NOMO-1 treated with DMSO at 0.1 percent for 48 hours (cell line): ENCODE measurements around the gene BST1.
"Not testable (repeated sequence)": the region's sequence is repeated elsewhere in the genome, so short reads cannot be mapped to it uniquely, and the experiment has no call there.

Source experiments
- DNase-seq: peaks from one replicate; lab custom pipeline; 2025; ENCODE audit not compliant: unreplicated experiment; lab: John Stamatoyannopoulos, UW

The BST1 gene

DNA sequence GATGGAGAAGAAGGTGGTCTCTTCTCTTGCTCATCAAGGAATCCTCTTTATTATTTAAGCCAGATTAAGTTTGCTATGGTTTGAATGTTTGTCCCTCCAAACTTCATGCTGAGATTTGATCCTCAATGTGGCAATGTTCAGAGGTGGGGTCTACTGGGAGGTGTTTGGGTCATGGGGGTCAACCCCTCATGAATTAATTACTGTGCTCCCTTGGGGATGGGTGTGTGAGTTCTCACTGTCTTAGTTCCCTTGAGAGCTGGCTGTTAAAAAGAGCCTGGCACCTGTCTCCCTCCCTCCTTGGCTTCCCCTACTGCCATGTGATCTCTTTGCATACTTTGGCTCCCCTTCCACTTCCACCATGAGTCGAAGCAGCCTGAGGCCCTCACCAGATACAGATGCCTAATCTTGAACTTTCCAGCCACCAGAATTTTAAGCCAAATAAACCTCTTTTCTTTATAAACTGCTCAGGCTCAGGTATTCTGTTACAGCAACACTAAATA is 39.3 kb downstream of the BST1 start:
- DNase-seq: no peak

DNA sequence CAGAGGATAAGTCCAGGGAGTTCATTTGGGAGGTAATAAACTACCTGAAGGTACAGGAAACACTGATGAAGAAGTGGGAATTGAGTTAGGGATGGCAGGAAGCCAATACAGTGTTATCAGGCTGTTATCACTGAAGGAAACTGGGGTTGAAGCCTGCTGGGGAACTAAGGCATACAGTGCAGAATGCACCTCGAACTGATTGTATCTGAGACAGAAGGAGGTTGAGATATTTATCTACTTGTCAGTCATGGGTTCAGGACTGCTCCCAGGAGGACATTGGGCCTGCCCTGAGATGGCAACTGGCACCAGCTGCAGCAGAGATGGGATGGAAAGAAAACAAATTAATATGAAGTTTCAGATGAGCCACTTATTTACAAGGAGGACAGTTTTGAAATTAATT is 39.8 kb downstream of the BST1 start:
- DNase-seq: no peak

DNA sequence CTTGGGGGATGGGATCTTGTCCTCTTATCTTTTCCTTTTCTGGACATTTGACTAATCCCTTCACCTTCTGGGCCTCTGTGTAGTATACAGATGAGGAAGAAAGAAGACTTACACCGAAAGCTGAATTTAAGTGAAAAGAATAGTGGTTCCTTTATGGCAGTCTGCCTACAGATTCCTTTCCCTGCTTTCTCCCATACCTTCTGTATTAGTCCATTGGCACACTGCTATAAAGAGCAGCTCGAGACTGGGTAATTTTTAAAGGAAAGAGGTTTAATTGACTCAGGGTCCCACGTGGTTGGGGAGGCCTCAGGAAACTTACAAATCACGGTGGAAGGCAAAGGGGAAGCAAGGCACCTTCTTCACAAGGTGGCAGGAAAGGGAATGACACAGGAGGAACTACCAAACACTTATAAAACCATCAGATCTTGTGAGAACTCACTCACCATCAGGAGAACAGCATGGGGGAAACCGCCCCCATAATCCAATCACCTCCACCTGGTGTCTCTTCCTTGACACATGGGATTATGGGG is 41.2 kb downstream of the BST1 start:
- DNase-seq: no peak

DNA sequence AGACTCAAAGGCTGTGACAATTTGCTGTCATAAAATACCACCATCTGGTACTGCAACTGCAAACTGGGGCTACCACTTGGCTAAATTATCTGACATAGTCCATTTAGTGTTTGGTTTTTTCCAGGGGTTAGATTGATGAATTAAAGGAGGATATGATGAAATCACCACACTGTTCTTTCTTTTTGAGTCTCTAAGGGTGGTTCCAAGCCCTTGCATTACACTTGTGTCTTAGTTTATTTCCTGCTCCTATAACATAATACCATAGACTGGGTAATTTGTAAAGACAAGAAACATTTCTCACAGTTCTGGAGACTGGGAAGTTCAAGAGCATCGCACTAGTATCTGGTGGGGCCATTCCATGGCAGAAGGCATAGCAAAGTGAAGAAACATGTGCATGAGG is 43.2 kb downstream of the BST1 start:
- no peak for DNase-seq

DNA sequence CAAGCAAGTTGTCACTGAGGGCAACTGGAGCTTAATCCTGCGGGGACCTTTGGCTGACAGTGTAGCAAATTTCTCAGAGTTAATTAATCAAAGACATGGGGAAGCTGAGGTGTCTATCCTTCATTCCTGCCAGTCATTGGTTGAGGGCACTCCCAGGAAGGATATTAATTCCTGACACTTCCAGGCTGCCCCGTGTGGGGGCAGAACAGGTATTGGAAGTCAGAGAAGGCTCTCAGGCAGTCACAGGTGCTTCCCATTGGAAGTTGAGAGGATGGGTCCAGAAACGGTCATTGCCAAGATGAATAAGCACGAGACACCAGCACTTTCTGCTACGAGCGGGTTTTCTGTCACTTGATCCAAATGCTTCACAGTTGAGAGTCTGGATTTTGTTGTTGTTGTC is 46.1 kb downstream of the BST1 start:
- DNase-seq: no peak

- DNase-seq: no peak
Measured at GRCh38 chr4:15751153-15751552, 48.3 kb downstream of the BST1 start.

DNA sequence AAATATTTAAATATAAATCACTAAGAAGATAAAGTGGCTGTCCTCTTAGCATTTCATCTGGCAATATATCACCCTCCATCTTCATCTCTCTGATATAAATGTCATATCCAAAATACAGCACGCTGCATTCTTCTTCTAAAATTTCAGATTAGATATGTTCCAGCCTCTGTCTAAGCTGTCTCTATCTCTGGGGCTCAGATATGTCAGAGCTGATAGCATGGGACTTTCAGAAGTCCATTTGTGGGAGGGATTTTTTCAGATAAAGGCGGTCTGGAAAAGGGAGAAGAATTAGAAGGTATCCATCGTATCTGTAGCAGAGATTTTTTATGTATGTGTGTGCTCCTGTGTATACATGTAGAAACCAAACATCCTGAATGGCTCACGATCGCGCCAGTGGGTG is 50.2 kb downstream of the BST1 start:
- DNase-seq: no peak

GRCh38 chr4:15753786-15754185 is 50.9 kb downstream of the BST1 start:
- no peak for DNase-seq

GRCh38 chr4:15754323-15754722 is 51.5 kb downstream of the BST1 start:
- peak; percentile 53 for DNase-seq

GRCh38 chr4:15755321-15756155 is 52.7 kb downstream of the BST1 start:
- no peak for DNase-seq

- DNase-seq: peak; percentile 98
Measured at GRCh38 chr4:15756361-15756861, 53.5 kb downstream of the BST1 start.

DNA sequence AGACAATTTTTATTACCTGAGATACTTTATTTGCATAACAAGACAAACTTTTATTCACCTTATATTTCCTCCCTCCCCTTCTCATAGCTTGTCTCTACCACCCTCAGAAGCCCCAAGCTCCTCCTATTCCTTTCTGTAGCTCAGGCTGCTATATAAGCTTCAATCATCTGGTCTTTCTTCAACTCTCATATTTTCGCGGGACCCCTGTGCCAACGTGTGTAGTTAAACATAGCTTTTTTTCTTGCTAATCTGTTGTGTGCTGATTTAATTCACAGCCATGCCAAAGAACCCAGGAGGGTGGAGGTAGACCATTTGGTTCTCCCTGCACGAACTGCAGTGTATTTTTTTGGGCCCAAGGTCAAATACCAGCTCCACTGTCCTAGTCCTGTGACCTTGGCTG is 54.2 kb downstream of the BST1 start:
- DNase-seq: no peak

DNA sequence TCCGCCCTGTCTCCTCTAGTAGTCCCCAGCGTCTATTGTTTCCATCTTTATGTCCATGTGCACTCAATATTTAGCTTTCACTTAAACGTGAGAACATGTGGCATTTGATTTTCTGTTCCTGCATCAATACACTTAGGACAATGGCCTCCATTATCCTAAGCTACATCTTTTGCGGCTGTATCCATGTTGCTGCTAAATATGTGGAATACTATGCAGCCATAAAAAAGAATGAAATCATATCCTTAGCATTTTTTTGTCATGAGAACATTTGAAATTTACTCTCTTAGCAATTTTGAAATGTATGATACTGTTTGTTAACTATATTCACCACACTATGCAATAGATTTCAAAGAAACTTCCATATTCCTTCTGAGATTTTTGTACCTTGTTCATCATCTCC is 55.4 kb downstream of the BST1 start:
- no peak for DNase-seq

- not testable (repeated sequence) for DNase-seq
Measured at GRCh38 chr4:15762460-15762859, 59.6 kb downstream of the BST1 start.

DNA sequence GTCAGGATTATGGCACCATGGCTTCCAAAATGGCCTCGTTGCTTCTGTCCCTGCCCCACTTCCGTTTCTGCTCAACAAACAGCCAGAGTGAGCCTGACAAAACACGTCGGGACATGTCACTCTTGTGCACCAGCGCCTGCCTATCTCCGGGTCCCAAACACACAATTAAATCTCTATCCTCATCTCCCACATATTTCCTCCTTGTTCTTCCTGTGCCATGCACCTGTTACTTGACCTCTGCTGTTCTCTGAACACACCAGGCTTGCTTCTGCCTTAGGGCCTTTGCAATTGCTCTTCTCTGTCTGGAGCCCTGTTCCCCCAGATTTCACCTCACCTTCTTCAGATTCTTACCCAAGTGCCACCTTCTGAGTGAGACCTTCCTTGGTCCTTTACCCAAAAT is 62.5 kb downstream of the BST1 start:
- no peak for DNase-seq

DNA sequence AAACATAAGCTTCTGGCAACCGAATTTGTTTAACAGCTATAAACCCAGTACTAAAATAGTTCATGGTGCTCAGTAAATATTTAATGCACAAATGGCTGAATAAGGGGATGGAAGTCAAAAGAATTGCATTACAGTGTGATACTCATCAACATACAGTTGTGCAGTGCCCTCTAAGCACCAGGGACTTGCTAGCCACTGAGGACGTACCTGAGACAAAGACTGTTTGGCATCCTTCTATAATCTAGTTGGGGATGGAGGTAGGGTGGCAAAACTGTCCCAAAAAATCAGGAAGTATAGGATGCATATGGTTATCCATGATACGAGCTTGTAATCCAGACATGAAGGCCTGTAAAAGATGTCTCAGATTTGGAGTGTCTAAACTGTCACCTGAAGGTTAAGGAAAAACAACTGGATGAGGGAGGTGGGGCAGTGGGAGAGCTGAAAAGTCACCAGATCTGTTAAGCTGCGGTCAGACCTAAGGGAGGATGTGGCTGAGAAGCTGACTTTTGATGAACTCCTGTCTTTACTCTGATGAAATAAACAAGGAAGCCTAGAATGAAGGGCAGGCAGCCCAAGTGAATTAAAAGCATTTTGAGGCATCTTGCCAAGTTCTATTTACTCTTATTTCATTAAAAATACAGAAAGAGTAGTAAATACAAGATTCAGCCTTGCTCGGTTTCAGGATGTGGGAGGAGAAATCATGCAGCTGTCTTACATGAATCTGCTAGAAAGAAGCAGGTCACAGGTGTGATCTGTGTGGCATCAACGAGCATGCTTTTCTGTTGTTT is 63.2 kb downstream of the BST1 start:
- peak; percentile 26 for DNase-seq

GRCh38 chr4:15766821-15767220 is 64.0 kb downstream of the BST1 start:
- DNase-seq: no peak

- DNase-seq: no peak
Measured at GRCh38 chr4:15769202-15769601, 66.3 kb downstream of the BST1 start.

- DNase-seq: no peak
Measured at GRCh38 chr4:15771216-15772058, 68.6 kb downstream of the BST1 start.

GRCh38 chr4:15774020-15774420 is 71.2 kb downstream of the BST1 start:
- DNase-seq: no peak
